ENCODE measurements around the gene CABP7.

- no peak for TF ChIP-seq CTCF (optimal IDR thresholded peaks at IDR 0.05 in 1 of 3, IDR thresholded peaks at IDR 0.05 in 1 of 3, conservative IDR thresholded peaks at IDR 0.05 in 1 of 3; ENCODE audit: extremely low read depth in 1 of 3, insufficient read depth in 2 of 3, low read length in 3 of 3)
- TF ChIP-seq EZH2 (IDR thresholded peaks at IDR 0.05; ENCODE audit: low read length), result no peak
Observed at GRCh38 chr22:29735416-29735815, 15.6 kb downstream of the CABP7 start.
